Adipose tissue (tissue), 3 donors: ENCODE data around the gene IGFBP4. TPM values are rescaled to one million over a fixed set of nuclear protein-coding genes. Genes with fewer than 3 reads are reported as not detected.

Experiments
- H3K27ac ChIP-seq: one replicate; pipeline ENCODE4 v1.5.1; 2013; ENCODE audit warnings: low read depth, low read length
- WGBS, 3 donors: extraction: QIAGEN DNeasy Blood & Tissue Kit; methylation state at CpG; one replicate each; pipeline ENCODE4 v1.1.7; 2013; 5-methylcytosine and 5-hydroxymethylcytosine counted together
- polyA plus RNA-seq, 3 donors: library from polyadenylated mRNA; stranded (reverse); fragments of 200-250 nt; gene quantifications; one replicate each; pipeline ENCODE4 v1.2.3, GENCODE V29; 2013
- donor health status: healthy with polysubstance abuse.
- donor health status: Bipolar disorder and iron deficiency.
- donor health status: healthy.

Gene IGFBP4
- polyA plus RNA-seq, 3 donors: 77.0 to 1,385 (median 621) TPM

GRCh38 chr17:40498281-40499084 lies 55.2 kb downstream of the IGFBP4 start:
- H3K27ac ChIP-seq: no peak overlapping the region
- 67 to 82% (median 76%) methylated on average over 9 of the region's 9 CpGs for WGBS, 3 donors

- no peak overlapping the region for H3K27ac ChIP-seq
- WGBS, 3 donors: 15 to 21% (median 17%) methylated on average over 17 of the region's 17 CpGs
Measured at GRCh38 chr17:40499551-40500189, 56.4 kb downstream of the IGFBP4 start.

- WGBS, 3 donors: 88 to 90% (median 89%) methylated on average over 11 of the region's 11 CpGs
- no peak overlapping the region for H3K27ac ChIP-seq
Measured at GRCh38 chr17:40500190-40500589, 56.9 kb downstream of the IGFBP4 start.

- WGBS, 3 donors: 88 to 96% (median 94%) methylated on average over 10 of the region's 10 CpGs
- no peak overlapping the region for H3K27ac ChIP-seq
Measured at GRCh38 chr17:40500709-40501108, 57.5 kb downstream of the IGFBP4 start.

DNA sequence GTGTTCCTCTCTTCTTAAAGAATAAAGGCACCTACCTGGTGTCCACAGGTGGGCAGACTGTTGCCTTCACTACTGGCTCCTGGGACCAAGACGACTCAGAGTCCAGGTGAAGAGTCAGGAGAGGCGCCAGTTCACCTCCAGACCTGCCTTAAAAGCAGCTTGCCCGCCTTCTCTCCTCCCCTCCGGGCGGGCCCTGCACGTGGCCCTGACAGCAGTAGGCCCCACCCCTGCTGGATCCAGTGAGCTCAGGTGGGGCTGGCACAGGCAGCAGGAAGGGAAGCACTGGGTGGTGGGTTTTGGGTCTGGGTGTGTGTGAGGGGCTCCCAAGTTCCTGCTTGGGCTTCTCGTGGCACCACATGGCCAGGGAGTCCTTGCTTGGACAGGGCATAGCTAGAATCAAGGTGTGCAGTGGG lies 58.3 kb downstream of the IGFBP4 start, which contains the start of gene TNS4:
Gene TNS4, minus strand, starts transcription at position 125 of the 413 bp plus-strand sequence. CDS start 5,198 bp downstream, outside the sequence.
- WGBS, 3 donors: 72 to 91% (median 76%) methylated on average over 7 of the region's 7 CpGs
- no peak within 1 kb of the TSS for H3K27ac ChIP-seq

DNA sequence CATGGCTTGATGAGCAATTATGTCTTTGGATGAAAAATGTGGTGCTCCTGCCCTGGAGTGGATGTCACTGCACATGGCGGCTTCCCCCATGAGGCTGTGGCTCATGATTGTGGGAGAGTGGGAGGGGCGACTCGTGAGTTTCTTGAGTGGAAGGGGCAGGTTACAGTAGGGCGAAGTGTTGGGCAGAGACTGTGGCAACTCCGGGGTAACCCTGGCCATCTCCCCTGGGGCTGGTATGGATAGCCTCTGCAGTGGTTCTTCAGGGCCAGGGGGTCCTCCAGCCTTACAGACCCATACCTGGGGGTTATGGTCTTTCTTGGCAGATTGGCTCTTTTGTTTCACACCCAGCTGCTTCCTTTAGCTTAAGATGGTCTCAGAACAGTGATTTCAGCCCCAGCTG lies 59.5 kb downstream of the IGFBP4 start:
- H3K27ac ChIP-seq: no peak overlapping the region
- 92 to 98% (median 96%) methylated on average over 5 of the region's 5 CpGs for WGBS, 3 donors

DNA sequence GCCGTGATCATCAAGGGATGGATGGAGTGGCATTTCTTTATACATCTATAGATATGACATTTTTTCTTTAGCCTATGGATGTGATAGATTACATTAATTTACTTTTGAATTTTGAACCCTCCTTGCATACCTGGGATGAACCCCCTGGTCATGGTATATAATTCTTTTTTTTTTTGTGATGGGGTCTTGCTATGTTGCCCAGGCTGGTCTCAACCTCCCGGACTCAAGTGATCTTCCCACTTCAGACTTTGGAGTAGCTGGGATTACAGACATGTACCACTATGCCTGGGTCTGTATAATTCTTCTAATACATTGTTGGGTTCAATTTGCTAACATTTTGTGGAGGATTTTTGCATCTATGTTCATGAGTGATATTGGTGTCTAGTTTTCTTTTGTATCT lies 59.9 kb downstream of the IGFBP4 start:
- 94 to 97% (median 96%) methylated on average over 2 of the region's 2 CpGs for WGBS, 3 donors
- H3K27ac ChIP-seq: no peak overlapping the region

- no peak overlapping the region for H3K27ac ChIP-seq
- 82 to 89% (median 85%) methylated on average over 5 of the region's 5 CpGs for whole genome bisulfite sequencing, 3 donors
Measured at GRCh38 chr17:40506786-40507185, 63.5 kb downstream of the IGFBP4 start.

Other genes with a start within 250 kb of the IGFBP4 start
- 1 to 10 TPM; 6.3 to 9.0 (median 8.0) TPM for gene WIPF2, start 224.1 kb upstream of the IGFBP4 start, polyA plus RNA-seq
- 1 to 10 TPM; 1.1 to 3.1 (median 1.4) TPM for gene CDC6, start 155.6 kb upstream of the IGFBP4 start, polyA plus RNA-seq
- gene RARA, start 134.3 kb upstream of the IGFBP4 start, polyA plus RNA-seq: 10 to 100 TPM in 2 of 3 donors, 1 to 10 TPM in 1; 7.8 to 54.3 (median 44.0) TPM
- 1 to 10 TPM in 1 of 3 donors, under 1 TPM in 1, not detected in 1; 0.78 to 1.0 TPM for gene GJD3, start 78.7 kb upstream of the IGFBP4 start, polyA plus RNA-seq
- under 1 TPM; 0.34 to 0.58 (median 0.40) TPM for gene TOP2A, start 25.6 kb upstream of the IGFBP4 start, polyA plus RNA-seq
- gene TNS4, start 58.2 kb downstream of the IGFBP4 start, polyA plus RNA-seq: under 1 TPM in 2 of 3 donors, not detected in 1; 0.01 to 0.19 TPM
- 1 to 10 TPM in 2 of 3 donors, under 1 TPM in 1; 0.56 to 2.8 (median 1.7) TPM for gene CCR7, start 122.0 kb downstream of the IGFBP4 start, polyA plus RNA-seq
- 10 to 100 TPM; 34.8 to 98.0 (median 68.4) TPM for gene SMARCE1, start 204.4 kb downstream of the IGFBP4 start, polyA plus RNA-seq
- 10 to 100 TPM in 1 of 3 donors, under 1 TPM in 2; 0.77 to 15.9 (median 0.98) TPM for gene KRT222, start 221.7 kb downstream of the IGFBP4 start, polyA plus RNA-seq